ENCODE data around the gene CD79A.
"Not testable (repeated sequence)": the region's sequence is repeated elsewhere in the genome, so short reads cannot be mapped to it uniquely, and the experiment has no call there.

The CD79A gene

DNA sequence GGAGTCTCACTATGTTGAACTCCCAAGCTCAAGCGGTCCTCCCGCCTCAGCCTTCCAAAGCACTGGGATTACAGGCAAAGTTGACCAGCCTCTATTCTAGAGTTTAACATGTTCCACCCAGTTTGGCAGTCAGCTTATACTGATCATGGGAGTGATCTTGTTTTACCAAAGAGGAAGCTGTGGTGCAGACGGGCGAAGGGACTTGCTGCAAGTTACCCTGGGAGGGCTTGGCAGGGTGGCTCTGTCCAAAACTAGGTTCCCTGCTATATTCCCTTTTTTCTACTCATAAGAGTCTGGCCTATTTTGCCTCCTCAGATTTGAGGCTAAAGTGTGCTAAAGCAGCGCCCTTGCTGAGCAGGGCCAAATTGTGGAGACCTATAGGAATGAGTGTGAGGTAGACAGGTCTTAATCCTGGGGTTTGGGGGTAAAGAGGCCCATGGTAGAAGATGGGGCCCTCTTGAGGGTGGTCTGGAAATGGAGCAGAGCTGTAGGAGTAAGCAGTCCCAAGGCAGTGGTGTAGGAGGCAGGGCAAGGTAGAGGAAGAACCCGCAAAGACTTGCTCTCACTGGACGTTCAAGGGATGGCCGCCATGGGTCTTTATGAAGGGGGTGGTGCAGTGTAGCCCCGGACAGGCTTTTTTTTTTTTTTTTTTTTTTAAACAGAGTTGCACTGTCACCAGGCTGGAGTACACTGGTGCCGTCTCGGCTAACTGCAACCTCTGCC, 13.7 kb upstream of the CD79A start:
- no peak for DNase-seq (ENCODE audit: low read depth)

DNA sequence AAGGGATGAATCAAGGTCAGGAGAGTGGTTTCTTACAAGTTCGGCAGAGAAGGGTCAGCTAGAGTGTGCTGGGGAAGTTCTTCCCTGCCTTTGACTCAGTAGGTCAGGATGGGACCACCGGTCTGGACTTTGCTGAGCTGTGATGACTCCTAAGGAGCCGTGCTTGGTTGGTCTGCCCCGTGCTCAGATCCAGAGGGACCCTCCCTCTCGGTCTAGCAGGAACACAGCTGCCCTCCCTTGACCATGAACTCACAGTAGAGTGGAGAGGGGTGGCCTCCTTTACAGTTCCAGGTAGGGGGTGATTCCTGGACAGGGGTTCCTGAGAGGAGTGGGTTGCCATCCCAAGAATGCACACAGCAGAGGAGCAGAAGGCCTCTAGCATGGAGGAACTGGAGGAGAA, 12.7 kb upstream of the CD79A start:
- DNase-seq (ENCODE audit: low read depth): no peak

DNA sequence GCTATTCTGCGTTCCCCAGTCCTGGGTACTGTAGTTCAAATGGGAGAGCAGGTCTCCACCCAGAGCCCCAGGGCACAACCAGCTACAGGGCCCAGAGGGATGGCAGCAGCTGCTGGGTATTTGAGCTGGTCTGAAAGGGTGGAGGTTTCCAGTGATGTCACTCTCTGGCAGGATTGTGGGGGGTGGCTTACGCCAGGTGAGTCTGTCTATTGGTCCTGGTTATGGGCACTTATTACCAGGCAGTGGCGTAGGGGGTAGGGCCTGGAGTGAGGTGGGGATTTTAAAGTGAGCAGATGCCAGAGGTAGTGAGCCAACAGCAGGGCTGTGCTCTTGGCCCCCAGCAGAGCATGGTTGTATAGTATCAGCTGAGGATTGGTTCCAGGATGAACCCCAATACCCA, 10.8 kb upstream of the CD79A start:
- DNase-seq (ENCODE audit: low read depth): no peak

DNA sequence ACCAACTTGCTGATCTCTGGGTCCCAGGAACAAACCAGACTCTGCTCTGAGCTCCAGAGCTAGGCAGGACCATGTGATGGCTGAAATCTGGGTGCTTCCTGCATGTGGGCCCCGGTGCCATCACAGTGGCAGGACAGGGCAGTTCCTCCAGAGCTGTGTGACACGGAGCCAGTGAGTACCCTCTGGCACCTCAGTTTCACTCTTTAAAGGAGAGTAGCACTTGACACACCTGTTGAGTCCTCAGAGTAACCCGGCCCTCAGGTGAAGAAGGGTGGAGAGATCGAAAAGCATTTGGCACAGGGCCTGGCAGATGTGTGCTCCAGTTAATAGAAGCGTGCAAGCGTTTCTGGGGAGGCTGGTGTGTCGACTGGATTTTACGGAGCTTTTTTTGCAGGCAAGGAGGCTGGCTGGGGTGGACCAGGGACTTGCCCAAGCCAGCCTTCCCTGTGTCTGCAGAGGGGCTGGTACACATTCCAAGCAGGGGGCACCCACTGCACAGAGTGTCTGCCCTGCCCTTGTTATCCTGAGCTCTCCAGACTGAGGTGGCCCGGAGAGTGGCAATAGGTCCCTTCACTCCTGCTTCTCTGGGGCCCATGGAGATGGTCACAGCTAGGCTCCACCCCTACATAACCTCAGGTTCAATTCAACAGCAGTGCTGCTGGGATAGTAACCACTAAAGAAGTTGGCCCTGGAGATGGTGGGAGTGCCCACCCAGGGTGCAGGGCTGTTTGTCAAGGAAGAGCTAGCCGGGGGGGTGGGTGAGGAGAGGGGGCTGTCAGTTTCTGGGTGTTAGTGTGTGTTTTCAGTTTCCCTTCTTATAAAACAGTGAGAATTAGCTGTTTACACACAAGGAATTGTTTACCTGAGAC, 8.7 kb upstream of the CD79A start:
- DNase-seq (ENCODE audit: low read depth): no peak

DNA sequence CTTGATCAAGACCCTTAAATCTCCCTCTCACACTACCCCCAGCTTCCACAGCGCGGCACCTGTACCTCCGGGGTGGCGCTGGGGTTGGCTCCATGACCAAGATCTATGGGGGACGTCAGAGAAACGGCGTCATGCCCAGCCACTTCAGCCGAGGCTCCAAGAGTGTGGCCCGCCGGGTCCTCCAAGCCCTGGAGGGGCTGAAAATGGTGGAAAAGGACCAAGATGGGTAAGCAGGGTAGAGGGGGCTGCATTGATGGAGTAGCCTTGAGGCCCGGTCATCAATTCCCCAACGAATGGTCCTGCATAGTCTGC, 8.1 kb upstream of the CD79A start:
- DNase-seq (ENCODE audit: low read depth): no peak

DNA sequence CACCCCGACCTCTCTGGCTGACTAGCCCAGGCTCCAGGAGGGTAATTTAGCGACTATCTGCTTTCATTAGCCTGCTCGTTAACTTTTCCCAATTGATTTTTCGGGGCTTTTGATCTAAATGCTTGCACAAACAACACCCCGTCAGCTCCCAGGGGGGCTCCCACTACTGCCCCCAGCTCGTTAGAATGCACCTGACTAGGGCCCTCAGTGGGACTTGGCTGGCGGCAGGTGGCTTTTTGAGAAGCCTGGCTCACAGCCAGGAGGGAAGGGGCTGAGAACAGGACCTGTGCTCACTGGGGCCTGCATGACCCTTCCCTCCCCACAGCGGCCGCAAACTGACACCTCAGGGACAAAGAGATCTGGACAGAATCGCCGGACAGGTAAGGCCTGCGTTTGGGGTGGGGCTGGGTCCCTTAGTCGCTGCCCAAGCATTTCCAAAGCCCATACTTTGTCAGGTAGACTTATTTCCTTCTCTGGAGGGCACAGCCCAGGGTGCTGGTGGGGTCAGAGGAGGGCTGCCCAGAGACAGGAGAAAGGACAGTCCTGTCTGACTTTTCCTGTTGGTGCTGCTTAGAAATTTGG, 7.6 kb upstream of the CD79A start:
- no peak for DNase-seq (ENCODE audit: low read depth)

DNA sequence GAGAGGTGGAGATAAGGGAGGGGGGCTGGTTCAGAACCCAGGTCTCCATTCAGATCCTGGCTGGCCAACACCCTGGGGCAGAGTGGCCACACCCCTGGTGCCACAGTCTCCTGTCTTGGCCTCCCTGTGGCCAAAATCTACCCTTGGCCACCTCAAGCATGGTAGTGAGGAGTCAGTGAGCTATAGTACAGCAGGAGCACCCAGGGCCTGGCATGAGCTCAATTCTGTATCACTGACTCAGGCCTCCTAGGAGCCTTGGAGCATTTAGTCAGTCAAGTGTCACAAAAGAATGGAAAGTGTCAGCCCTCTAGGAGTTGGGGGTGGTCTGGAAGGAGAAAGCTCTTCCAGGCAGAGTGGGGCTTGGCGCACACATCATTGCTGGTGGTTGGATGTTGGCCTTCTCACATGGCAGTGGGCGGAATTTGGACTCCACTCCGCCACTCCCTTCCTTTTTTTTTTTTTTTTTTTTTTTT, 6.6 kb upstream of the CD79A start:
- DNase-seq (ENCODE audit: low read depth): no peak

DNA sequence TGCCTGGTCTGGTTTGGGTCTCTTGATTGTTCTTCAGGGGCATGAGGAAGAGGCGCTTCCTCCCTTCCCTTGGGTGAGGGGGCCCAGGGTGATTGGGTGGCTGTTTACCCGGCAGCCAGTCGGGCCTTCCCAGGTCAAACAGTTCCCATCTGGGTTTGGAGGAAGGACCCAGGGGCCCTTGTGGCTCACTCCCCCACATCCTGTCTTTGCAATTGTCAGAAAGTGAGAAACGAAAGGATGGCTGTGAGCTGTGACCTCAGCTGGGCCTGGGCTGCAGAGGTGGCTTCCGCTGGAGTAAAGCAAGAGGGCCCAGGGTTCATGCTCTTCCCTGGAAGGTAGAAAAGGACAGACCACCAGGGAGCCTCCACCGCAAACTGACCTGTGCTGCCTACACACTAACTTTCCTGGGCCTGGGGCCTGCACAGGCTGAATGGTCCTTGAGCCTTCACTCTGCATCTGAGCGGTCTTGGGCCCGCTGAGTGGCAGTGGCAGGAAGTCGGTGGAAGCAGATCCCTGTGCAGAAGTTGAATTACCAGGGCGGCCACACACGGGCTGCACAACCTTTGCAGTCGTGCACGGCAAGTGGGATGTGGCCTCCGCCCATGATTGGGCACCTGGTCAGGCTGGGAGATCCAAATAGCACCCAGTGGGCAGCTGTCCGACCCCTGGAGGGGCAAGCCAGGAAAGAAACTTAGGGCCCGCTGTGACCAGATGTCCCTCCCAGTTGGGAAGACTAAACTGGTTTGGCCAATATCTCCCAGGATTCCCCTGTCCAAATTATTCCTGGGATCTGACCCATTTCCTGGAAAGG, 5.3 kb upstream of the CD79A start:
- DNase-seq (ENCODE audit: low read depth): no peak

DNA sequence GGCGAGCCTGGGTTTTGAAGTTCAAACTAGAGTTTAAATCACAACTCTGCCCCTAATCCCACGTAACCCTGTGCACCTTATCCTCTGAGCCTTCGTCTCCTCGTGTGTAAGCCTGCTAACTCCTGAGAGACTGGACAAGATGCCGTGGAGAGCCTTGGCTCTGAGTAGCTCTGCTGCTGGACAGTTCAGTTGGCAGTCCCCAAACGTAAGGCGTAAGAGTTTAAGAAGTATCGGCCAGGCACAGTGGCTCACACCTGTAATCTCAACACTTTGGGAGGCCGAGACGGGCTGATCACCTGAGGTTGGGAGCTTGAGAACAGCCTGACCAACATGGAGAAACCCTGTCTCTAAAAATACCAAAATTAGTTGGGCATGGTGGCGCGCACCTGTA, 4.7 kb upstream of the CD79A start:
- no peak for DNase-seq (ENCODE audit: low read depth)

DNA sequence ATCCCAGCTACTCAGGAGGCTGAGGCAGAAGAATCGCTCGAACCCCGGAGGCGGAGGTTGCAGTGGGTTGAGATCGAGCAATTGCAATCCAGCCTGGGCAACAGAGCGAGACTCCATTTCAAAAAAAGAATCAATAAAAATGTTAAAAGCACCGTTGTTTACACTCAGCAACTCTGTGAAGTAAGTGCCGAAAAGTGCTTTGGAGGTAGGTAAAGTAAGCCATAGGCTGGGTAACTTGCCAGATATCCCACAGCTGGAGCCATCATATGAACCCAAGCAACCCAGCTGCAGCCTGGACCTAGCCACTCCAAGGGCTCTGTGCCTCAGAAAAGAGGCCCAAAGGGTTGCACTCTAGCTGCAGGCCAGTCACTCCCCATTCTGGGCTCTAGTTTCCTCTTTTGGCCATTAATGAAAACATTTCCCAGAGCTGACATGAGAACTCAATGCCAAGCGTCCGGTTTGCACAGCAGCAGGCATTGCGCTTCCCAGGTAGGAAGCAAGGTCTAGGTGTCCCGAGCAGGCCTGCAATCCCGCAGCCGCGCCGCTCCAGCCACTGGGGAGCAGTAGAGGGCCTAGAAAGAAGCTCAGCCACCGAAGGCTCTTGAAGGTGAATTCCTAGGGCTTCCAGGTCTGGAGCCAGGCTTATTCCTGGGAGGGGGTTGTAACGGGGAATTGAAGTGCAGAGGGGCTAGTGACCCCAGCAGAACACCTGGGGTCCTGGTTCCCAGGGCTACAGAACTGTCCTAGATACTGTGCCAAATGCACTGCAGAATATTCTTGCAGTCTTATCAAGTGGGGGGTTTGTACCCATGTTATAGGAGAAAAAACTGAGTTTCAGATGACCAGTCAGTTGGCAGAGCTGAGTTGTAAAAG, 4.1 kb upstream of the CD79A start:
- no peak for DNase-seq (ENCODE audit: low read depth)

DNA sequence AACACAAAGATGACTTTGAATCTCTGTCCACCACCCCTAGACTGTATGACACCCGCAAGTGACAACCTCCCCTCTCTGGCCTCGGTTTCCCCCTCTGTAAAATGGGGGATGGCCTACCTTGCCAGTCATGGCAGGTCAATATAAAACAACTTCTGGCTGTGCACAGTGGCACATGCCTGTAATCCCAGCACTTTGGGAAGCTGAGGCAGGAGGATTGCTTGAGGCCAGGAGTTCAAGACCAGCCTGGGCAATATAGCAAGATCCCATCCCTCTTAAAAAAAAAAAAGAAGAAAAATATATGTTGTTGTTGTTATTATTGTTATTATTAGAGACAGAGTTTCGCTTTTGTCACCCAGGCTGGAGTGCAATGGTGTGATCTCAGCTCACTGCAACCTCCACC, 1.1 kb upstream of the CD79A start:
- DNase-seq (ENCODE audit: low read depth): not testable (repeated sequence)

DNA sequence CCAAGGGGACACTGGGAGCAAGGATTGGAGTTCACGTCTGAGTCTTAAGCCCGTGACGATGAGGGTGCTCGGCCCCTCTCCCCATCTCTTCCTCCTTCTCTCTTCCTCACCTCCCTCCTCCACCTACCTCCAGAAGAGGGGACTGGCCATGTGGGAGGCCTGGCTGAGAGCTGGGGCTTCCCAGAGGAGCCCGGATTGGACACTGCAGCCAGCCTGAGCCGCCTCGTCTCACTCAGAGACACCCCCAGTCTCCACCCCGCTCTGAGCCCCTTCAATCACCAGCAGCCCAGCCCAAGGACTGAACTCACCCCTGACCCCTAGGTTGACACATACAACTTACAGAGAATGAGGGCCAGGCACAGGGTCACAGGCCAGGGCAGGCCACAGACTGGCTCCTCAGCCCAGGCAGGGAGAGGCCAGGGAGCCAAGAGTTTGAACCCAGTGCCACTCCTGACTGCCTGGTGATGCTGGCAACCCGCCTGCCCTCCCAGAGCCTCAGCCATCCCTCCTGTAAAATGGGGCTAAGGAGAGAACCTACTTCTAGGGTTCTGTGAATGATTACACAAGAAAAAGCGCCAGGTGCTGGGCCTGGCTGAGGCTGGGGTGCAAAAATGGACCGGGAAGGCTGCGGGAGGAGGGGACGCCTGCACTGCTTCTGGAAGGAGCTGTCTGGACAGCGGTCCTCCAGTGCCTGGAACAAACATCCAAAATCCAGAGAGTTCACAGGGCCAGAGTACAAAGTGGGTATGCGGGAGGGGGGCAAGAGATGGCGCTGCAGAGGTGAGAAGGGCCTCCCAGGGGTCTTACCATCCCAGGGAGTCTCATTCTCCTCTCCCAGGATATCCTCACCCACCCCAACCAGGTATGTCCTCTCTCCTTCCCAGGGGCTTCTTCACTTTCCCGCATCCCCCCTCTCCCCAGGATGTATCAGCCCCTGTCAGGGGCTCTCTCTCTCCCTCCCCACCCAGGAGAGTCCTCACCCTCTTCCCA, 1.1 kb downstream of the CD79A start:
- no peak for DNase-seq (ENCODE audit: low read depth)

DNA sequence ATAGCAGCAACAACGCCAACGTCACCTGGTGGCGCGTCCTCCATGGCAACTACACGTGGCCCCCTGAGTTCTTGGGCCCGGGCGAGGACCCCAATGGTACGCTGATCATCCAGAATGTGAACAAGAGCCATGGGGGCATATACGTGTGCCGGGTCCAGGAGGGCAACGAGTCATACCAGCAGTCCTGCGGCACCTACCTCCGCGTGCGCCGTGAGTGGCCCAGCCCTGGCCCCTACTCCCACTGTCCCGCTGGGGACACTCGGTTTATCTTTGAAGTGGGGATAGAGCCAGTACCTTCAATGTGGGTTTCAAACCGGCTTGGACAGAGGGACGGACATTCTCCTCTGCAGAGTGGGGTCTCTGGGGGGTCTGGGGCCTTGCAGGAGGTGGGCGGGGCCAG, 2.0 kb downstream of the CD79A start:
- DNase-seq (ENCODE audit: low read depth): no peak

DNA sequence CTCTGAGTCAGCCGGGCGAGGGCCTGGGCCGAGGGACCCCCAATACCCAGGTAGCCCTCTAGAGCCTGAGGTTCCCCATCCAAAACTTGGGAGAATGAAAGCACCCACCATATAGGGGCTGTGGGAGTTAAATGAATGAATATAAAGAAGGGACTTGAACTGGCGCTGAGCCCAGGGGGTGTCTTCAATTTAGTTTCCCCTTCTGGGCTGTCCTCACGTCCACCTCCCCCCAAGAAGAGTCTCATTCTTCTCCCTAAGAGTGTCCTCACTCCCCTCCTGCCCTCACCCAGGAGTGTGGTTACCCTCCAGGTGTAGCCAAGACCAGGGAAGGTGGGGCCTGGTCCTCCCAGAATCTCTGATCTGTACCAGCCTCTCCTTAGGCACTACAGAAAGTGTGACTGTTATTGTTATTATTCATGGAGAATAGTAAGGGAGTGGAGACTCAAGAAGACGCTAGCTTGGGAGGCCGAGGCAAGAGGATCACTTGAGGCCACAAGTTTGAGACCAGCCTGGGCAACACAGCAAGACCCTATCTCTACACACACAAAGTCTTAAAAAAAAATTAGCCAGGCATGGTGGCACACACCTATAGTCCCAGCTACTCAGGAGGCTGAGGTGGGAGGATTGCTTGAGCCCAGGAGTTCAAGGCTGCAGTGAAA, 2.7 kb downstream of the CD79A start:
- DNase-seq (ENCODE audit: low read depth): no peak

DNA sequence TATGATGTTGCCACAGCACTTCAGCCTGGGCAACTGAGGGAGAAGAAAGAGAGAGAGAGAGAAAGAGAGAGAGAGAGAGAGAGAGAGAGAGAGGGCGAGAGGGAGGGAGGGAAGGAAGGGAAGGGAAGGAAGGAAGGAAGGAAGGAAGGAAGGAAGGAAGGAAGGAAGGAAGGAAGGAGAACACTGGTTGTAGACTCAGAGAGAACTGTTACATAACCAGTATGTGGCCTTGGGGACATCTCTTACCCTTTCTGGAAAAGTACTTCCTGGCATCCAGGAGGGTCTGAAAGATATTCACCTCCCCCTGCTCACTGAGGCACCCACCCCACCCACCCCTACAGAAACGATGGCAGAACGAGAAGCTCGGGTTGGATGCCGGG, 3.2 kb downstream of the CD79A start:
- no peak for DNase-seq (ENCODE audit: low read depth)

DNA sequence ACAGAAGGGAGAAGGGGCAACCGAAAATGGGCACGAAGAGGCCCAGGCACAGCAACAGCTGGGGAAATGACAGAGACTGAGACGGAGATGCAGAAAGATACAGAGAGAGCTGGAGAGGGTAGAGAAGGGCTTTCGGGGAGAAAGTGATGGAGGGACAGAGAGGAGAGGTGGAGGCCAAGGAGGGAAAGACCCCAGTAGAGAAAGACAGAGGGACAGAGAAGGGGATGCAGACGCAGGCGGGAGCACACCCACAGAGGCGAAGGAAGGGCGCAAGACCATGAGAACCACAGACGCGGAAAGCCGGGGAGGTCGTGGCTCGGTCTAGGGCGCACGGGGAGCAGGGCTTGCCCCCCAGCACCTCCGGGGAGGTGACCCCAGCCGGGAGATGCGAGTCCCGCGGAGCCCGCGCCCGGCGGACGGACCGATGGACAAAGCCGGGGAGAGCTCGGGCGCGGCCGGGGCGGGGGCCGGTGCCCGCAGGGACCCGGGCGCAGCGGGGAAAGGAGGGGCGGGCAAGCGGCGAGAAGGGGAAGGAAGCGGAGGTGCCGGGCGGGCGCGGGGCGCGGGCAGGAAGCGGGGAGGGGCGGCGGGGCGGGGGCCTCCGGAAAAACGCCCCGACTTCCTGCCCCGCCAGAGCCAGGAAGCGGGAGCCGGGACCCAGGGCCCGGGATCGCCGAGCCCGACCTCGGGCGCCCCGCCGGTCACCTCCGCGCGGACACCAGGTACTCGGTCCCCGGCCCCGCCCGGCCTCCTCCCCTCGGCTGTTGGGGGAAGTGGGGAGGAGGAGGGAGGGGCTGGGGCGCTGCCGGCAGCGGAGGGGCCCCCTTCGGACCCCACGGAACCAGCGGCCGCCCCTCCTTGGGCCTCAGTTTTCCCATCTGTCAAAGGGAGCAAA, 5.7 kb downstream of the CD79A start, which contains the start of gene ARHGEF1:
Gene ARHGEF1 (plus strand): TSS at position 617 of the 895 bp plus-strand sequence. CDS start 4,899 bp downstream, outside the sequence.
- no peak for DNase-seq (ENCODE audit: low read depth)

DNA sequence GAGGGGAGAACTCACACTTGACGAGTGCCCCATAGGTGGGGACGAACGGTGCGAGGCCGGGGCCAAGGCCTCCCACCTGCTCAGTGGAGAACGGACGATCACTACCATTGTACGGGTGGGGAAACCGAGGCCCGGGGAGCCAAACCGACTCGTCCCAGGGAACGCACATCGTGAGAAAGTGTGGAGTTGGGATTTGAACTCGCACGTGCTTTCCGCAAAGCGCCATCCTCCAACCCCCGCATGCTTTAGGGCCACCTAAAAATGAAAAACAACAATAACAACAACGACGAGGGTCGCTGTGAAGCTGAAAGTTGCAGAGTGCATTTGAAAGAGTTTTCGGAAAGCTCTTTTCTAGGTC, 6.4 kb downstream of the CD79A start:
- no peak for DNase-seq (ENCODE audit: low read depth)

All from HS-5 (cell line).